HL-60 (cell line): Measurements from ENCODE around the gene MDC1.

Source experiments
- DNase-seq, 2 experiments: peaks; one replicate each; pipeline ENCODE4 v3.0.0-alpha.2; 2010 to 2020; ENCODE audit warnings: low read depth in 1 of 2, low spot score in 1 of 2
- H3K27ac ChIP-seq: fragments of 250-450 bp; sonication (Bioruptor Pico); replicated peaks from 2 replicates; pipeline ENCODE4 v1.5.1; 2020; ENCODE audit warnings: mild to moderate bottlenecking, moderate library complexity
- H3K27me3 ChIP-seq: fragments of 250-450 bp; sonication (Bioruptor Pico); 2 replicates; pipeline ENCODE4 v1.5.1; 2021; ENCODE audit warnings: mild to moderate bottlenecking, moderate library complexity; ENCODE audit not compliant: insufficient read depth, poor library complexity, severe bottlenecking
- H3K4me3 ChIP-seq: replicated peaks from 2 replicates; pipeline ENCODE4 v1.5.1; 2011; ENCODE audit warnings: mild to moderate bottlenecking, control low read depth, low read length; ENCODE audit not compliant: insufficient read depth
- GABPA ChIP-seq: IDR thresholded peaks from 2 replicates; pipeline ENCODE4 v1.6.1; 2012; ENCODE audit warnings: low read depth
- POLR2AphosphoS5 ChIP-seq: IDR thresholded peaks from 2 replicates; pipeline ENCODE4 v1.6.1; 2012; ENCODE audit warnings: low read depth
- SPI1 ChIP-seq: IDR thresholded peaks from 2 replicates; pipeline ENCODE4 v1.6.1; 2012; ENCODE audit warnings: low read depth, mild to moderate bottlenecking, borderline replicate concordance
- TF ChIP-seq, protein P1 (sequence below): IDR thresholded peaks from 2 replicates; pipeline ENCODE4 v1.6.1; 2012; ENCODE audit warnings: low read depth; ENCODE audit not compliant: insufficient replicate concordance
- TF ChIP-seq, protein P2 (sequence below): IDR thresholded peaks from one replicate; pipeline ENCODE4 v1.5.1; 2011; ENCODE audit warnings: low read length, control low read depth, inconsistent platforms; ENCODE audit not compliant: insufficient read depth

MDC1 gene

DNA sequence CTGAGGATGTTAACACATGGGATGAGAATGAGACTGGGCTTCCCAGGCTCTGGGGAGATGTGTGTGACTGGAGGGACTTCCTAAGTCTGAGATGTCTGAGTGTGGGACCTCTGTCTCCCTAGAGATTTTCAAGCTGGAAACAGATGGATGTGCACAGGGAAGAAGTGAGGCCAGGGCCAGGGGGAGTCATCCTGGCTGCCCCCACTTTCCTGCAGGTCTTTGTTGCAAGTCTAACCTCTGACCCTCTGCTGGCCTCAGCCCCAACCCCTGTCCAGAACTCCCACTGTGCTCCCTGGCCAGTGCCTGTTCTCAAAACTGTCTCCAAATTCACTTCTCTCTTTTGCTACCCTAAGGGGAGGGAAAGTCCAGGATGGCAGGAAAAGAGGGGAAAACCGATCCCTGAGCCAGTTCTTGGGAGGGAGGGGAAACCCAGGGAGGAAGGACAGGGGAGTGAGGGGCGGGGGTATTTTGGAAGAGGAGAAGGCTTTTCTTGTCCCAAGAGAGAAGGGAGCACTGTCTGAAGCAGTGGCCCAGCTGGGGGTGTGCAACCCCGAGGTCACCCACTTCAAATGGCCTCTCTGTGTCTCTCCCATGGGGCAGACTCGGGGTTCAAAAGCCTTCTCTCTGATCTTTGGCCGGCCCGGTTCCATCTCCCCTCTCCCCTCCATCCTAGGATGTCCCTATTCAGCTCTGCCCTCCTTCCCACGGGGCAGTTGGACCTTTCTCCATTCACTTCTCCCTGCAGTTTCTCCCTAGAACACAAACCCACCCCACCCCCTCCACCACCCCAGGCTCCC, 33.7 kb downstream of the MDC1 start:
- TF ChIP-seq GABPA (no peak), SPI1 (peak; percentile 38; the same call in 1 of the 2 replicates)
- Histone ChIP-seq H3K27ac (peak overlapping the region; percentile 94), H3K27me3 (no peaks in the 10 kb centered on the region), H3K4me3 (peak overlapping the region; percentile 60)
- no peak for DNase-seq

DNA sequence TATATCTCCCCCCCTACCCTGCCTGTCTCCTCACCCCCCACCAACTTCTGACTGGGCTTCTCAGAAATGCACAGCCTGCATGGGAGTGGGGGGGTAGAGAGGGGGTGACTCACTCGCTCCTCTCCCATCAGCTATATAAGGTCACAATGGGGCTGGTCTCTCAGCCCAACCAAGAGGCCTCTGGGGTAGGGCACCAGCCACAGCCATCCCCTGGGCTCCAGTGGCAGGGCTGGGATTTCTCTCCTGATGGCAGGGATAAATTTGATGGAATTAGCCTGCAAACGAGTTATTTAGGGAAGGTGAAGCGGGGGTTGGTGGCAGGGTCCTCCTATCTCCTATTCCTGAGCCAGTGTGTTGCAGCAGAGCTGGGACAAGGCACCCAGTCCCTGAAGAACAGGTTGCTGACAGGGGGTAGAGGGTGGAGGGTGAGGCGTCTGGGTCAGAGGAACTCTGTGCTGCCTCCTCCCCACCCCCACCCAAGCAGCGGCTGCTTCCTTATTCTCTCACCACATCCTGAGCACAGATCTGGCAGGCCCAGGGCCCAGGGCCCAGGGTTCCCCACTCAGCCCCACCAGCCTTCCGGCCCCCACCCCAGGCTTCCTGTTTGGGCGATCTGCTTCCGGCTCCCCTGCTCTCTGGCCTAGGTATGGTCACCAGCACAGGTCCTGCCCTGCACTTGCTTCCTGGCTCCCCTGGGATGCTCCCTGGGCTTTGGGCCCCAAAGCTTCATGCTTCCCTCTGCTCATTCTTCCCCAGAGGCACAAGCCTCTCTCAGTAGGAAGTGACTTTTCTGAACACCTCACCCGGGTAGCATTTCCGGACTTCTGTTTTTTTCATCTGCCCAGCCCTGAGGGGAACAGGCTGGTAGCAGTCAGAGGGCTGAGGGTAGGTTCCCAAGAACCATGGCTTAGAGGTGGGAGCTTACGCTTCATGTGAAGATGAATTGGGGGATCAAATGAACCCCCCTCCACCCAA, 34.7 kb downstream of the MDC1 start:
- no peaks in the 10 kb centered on the region for H3K27me3 ChIP-seq
- H3K4me3 ChIP-seq: peak overlapping the region; percentile 60
- DNase-seq: peak; percentile 96 to 99
- H3K27ac ChIP-seq: peak overlapping the region; percentile 94
- peak; percentile 80 for TF ChIP-seq SPI1
- peak; percentile 99 for TF ChIP-seq POLR2AphosphoS5
- TF ChIP-seq GABPA: peak; percentile 85
- TF ChIP-seq, protein P1, sequence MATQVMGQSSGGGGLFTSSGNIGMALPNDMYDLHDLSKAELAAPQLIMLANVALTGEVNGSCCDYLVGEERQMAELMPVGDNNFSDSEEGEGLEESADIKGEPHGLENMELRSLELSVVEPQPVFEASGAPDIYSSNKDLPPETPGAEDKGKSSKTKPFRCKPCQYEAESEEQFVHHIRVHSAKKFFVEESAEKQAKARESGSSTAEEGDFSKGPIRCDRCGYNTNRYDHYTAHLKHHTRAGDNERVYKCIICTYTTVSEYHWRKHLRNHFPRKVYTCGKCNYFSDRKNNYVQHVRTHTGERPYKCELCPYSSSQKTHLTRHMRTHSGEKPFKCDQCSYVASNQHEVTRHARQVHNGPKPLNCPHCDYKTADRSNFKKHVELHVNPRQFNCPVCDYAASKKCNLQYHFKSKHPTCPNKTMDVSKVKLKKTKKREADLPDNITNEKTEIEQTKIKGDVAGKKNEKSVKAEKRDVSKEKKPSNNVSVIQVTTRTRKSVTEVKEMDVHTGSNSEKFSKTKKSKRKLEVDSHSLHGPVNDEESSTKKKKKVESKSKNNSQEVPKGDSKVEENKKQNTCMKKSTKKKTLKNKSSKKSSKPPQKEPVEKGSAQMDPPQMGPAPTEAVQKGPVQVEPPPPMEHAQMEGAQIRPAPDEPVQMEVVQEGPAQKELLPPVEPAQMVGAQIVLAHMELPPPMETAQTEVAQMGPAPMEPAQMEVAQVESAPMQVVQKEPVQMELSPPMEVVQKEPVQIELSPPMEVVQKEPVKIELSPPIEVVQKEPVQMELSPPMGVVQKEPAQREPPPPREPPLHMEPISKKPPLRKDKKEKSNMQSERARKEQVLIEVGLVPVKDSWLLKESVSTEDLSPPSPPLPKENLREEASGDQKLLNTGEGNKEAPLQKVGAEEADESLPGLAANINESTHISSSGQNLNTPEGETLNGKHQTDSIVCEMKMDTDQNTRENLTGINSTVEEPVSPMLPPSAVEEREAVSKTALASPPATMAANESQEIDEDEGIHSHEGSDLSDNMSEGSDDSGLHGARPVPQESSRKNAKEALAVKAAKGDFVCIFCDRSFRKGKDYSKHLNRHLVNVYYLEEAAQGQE: peak; percentile 63
- TF ChIP-seq, protein P2, sequence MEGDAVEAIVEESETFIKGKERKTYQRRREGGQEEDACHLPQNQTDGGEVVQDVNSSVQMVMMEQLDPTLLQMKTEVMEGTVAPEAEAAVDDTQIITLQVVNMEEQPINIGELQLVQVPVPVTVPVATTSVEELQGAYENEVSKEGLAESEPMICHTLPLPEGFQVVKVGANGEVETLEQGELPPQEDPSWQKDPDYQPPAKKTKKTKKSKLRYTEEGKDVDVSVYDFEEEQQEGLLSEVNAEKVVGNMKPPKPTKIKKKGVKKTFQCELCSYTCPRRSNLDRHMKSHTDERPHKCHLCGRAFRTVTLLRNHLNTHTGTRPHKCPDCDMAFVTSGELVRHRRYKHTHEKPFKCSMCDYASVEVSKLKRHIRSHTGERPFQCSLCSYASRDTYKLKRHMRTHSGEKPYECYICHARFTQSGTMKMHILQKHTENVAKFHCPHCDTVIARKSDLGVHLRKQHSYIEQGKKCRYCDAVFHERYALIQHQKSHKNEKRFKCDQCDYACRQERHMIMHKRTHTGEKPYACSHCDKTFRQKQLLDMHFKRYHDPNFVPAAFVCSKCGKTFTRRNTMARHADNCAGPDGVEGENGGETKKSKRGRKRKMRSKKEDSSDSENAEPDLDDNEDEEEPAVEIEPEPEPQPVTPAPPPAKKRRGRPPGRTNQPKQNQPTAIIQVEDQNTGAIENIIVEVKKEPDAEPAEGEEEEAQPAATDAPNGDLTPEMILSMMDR: no peak

DNA sequence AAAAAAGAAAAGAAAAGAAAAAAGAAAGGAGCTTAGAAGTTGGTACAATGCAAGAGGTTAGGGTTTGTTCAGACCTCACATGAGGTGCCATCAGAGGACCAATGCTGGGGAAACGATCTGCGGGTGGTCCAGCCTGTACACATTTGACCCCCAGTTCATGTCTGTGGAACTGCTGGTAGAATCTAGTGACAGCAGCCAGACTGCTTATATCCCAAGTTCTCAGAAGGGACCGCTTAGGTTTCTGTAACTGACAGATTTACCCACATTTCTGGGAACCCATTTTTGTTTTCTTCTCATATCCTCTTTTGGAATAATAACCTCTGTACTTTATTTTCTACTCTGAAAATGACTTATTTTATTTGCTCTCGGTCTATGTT, 35.3 kb downstream of the MDC1 start:
- TF ChIP-seq, protein P1: no peak
- no peak for TF ChIP-seq POLR2AphosphoS5
- no peak for TF ChIP-seq GABPA
- no peak for TF ChIP-seq SPI1
- TF ChIP-seq, protein P2: no peak
- H3K27me3 ChIP-seq: no peaks in the 10 kb centered on the region
- peak overlapping the region; percentile 94 for H3K27ac ChIP-seq
- peak overlapping the region; percentile 60 for H3K4me3 ChIP-seq
- DNase-seq: no peak
